Measurements from ENCODE around the gene UGT2B10.

DNA sequence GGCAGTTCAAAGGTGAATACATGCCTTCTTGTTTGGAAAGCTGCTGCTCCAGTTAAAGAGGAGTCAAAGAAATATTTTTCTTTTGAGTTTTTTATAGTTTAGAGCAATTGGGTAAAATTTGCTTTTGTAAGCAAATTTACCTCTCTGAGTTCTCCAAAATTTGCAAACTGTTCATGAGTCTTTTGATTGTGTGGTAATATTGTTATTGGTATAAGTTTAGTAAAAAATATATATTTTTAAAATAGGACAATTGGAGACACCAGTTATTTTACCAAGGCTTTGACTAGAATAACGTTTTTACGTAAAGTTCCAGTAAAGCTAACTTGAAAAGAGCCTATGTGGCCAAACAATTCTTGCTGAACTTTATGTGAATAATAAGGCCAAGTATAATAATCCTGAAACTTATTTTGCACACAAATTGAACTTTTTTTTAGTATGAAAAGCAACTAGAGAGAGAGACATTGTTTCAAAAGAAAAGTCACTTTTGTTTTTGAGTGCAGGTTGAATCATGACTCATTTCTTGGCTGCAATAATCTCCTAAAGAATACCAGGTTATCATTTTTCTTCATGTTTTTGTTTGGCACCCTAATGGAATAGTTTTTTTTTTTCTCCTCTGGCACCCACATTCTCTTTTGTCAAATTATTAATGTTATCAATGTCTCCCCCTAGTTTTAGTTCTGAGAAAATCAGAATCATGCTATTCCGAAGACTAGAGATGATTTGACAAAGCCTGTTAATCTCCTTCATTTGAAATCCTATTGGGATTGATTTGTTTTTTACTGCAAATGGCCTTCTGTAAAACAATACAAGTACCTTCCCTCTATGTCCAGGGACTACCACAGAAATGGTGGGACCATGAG is 57.1 kb downstream of the UGT2B10 start:
- TF ChIP-seq, protein P1, sequence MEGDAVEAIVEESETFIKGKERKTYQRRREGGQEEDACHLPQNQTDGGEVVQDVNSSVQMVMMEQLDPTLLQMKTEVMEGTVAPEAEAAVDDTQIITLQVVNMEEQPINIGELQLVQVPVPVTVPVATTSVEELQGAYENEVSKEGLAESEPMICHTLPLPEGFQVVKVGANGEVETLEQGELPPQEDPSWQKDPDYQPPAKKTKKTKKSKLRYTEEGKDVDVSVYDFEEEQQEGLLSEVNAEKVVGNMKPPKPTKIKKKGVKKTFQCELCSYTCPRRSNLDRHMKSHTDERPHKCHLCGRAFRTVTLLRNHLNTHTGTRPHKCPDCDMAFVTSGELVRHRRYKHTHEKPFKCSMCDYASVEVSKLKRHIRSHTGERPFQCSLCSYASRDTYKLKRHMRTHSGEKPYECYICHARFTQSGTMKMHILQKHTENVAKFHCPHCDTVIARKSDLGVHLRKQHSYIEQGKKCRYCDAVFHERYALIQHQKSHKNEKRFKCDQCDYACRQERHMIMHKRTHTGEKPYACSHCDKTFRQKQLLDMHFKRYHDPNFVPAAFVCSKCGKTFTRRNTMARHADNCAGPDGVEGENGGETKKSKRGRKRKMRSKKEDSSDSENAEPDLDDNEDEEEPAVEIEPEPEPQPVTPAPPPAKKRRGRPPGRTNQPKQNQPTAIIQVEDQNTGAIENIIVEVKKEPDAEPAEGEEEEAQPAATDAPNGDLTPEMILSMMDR (IDR thresholded peaks at IDR 0.05), result peak in 4 of 7 experiments; percentile 39 to 50 (median 43)
- no peak for TF ChIP-seq POLR2A (IDR thresholded peaks at IDR 0.05)

All from body of pancreas (tissue), 4 donors.